HG03520 (cell line): ENCODE measurements around the gene FBXO15.

Experiments
- ATAC-seq: cut with Tn5 transposase; IDR thresholded peaks from one replicate; pipeline ENCODE4 v1.9.1; 2021; ENCODE audit warnings: mild to moderate bottlenecking, moderate library complexity; ENCODE audit not compliant: unreplicated experiment

Gene FBXO15

DNA sequence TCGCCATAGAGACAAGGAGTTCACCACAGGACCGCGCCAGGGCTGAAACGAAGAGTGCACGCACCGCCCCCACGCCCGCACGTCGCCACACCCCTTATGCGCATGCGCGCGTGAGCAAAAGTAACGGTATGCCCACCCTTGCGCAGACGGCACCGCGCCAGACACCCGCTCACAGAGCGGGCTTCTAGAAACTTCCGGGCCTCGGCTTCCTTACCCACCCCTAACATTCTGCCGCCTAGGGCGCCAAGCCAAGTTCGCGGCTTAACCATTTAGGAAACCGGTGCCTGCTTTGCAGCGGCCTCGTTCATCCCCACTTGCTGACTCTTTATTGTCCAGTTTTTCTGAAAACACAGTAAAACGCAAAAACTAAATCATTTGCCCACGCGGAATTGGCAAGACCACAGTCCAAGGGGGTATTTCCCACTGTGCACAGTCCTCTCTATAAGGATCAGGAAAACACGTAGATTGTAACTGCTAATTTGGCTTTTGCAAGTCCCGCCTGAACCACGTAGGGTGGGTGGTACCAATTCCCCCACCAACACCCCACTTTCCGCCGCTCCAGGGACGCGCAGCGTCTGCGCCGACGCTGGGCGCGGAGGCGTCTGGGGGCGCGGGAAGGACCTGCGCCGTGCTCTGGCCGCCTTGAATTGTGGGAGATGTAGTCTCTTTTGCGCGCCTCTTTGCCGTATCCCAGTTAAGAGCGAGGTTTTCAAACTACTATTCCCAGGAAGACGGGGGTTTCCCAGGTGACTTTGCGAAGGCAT lies at the start of gene FBXO15, which contains the start of gene TIMM21:
Gene FBXO15 (minus strand): TSS at position 56 of the 764 bp plus-strand sequence. CDS start 49 bp downstream, at position 7.
Gene TIMM21 (plus strand): TSS at position 745 of the 764 bp plus-strand sequence. CDS start 286 bp downstream, outside the sequence.
- ATAC-seq = peak; percentile 89

GRCh38 chr18:74196220-74197119 lies 48.8 kb upstream of the FBXO15 start:
- peak; percentile 89 for ATAC-seq

DNA sequence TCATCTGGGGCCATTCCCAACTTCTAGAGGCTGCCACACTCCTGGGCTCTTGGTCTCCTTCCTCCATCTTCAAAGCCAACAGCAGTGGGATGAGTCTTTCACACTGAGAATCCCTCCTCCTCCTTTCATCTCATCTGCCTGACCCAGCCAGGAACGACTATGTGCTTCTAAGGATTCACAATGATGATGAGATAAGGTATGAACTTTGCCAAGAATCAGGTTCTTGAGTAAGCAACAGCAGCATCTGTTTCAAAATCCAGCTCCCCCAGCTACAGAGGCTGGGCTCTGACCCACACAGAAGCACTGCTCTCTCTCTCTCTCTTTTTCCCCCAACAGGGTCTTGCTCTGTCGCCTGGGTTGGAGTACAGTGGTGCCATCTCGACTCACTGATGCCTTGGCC lies 47.1 kb upstream of the FBXO15 start:
- no peak for ATAC-seq

DNA sequence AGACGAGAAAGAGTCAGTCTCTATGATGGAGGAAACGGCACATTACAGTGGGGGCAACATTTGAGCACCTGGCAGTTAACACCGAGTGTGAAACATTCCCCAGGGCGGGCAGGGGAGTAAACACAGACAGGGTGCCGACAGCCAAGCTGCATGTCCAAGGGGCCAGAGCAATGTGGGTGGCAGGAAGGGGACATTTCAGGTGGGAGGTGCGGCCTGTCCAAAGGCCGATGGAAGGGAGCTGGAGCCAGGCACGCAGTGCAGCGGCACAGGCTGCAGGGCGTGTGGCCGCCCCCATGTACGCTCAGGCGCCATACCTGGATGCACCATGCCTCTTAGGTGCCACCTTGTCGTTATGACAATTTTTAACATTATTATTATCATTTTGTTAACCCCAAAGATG lies 43.9 kb upstream of the FBXO15 start:
- no peak for ATAC-seq

DNA sequence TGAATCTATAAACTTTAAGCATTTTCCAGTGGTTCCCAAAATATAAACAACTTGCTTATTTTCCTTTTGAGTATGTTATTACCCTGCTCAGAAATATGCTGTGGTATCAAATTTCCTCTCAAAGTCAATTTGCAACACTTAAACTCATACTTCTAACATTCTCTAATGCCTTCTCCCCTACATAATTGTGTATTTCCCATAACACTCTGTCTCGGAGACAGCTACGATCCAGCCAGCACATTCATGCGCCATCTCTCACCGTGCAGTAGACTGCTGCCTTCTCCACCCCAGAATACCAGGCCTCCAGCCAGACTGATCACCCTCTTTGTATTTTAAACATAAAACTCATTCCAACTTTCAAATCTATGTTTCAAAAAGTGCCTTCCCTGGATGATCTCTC lies 42.5 kb upstream of the FBXO15 start:
- no peak for ATAC-seq

DNA sequence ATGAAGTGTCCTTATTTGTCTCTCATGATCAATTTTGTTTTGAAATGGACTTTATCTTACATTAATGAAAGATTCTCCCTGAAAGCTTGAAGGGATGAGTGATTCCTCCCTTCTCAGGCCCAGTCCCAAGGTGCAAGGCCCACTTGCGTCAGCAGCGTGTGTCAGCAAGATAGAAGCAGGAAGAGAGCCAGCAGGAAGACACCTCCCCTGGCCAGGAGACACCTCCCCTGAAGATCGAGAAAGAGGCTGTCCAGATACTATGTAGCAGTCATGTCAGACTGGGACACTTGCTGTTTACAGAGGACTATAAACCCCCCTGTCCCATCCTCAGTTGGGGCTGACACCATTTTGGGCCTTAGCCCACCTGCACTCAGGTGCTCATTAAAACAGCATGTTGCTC lies 39.0 kb upstream of the FBXO15 start:
- ATAC-seq = no peak

DNA sequence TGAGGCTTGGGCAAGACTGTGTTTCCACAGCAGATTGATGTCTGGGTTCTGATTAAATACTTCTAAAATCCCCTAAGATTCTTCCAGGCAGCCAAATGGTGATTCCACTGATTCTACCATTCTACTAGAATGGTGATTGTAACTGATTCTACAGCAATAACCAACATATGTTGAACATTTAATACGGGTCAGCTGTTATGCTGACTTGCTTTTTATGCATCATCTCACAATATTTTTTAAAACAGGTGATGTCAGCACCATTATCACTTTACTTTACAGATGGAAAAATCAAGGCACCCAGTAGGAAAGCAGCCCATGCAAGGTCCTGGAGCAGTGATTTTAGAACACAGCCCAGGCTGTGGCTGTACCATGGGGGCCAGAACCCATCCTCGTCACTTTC lies 38.2 kb upstream of the FBXO15 start:
- no peak for ATAC-seq

DNA sequence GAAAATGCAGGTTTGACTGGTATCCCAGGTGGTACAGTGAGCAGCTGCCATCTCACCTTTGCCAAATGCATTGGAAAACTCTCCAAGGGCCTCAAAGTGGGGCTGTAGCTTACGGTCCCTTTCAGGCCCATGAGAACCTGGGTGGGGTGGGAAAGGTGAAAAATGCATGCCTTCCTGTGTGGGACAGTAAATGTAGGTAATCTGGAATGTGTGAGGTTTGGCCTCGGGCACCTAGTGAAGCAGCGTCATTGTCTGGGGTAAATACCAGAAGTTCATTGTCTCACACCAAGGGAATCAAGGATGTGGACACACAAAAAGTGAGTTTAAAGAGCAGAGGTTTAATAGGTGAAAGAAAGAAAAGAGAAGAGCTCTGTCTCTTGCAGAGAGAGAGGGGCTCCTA lies 37.2 kb upstream of the FBXO15 start:
- no peak for ATAC-seq

GRCh38 chr18:74183130-74183529 lies 35.5 kb upstream of the FBXO15 start:
- no peak for ATAC-seq

- no peak for ATAC-seq
Observed at GRCh38 chr18:74182335-74182734, 34.7 kb upstream of the FBXO15 start.

GRCh38 chr18:74179623-74180199 lies 32.1 kb upstream of the FBXO15 start:
- no peak for ATAC-seq

DNA sequence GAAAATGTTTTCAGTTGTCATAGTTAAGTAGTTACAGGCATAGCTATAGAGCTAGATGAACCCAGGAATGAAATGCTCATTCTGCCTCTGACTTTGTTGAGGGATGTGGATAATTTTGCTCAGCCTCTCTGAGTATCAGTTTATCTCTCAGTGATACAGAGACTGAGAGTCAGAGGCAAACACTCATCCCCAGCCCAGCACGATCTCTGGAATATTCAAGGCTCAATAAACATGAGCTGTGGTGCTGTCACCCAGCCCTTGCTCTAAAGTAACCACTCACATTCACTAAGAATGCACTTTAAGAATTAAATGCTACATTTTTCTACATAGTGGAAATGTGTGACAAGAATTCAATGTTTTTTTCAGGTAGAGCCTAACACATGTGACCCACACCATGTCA lies 31.2 kb upstream of the FBXO15 start:
- no peak for ATAC-seq

DNA sequence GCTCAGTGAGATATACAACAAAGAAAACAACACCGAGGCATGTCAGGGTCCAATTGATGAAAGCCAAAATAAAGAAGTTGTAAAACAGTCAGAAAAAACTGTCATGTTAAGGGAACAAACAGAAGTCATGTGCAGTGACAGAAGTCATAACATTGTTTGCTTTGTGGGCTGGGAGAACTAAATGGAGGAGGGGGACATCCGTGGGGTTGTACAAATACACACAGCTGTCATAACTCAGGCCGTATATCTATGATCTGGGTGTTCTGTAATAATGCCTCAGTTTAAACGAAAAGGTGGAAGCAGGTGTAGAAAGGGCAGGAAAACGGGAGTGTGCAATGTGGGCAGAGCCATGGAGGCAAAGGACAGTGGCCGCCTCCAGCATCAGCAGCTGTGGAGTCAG lies 28.0 kb upstream of the FBXO15 start:
- ATAC-seq = no peak

DNA sequence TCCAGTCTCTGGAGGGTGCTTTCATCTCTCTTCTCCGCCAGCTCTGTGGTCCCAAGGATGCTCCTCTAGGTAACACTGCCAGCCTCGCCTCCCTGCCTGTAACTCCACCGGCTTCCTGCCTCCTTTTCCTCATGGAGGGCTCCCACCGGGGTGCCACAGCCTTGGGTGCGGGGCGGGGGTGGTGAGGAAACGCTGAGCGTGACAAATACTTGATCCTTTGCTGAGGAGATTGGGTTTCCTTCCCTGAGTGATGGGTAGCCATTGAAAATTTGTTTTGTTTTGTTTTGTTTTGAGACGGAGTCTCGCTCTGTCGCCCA lies 25.8 kb upstream of the FBXO15 start:
- ATAC-seq = no peak

- no peak for ATAC-seq
Observed at GRCh38 chr18:74172697-74173433, 25.2 kb upstream of the FBXO15 start.

GRCh38 chr18:74171910-74172606 lies 24.4 kb upstream of the FBXO15 start:
- ATAC-seq = peak; percentile 98

GRCh38 chr18:74166386-74166785 lies 18.8 kb upstream of the FBXO15 start:
- no peak for ATAC-seq

- no peak for ATAC-seq
Observed at GRCh38 chr18:74163019-74163660, 15.5 kb upstream of the FBXO15 start.

DNA sequence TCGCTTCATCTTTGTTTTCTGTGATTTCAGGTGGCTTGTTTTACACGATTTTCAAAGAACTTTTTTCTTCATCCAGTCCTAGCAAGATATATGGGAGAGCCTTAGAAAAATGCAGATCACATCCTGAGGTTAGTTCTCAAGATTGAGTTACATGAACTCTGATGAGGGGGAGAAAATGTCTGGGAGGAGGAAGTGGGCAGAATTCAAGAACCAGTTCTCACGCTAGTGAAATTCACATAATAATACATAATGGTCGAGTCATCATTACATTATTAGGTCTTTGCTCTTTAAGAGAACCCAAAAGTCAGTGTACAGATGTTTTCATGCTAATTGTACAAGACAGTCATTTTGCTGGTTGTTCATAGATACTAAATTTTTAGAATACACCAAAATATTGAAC lies 7.6 kb upstream of the FBXO15 start:
- ATAC-seq = no peak

DNA sequence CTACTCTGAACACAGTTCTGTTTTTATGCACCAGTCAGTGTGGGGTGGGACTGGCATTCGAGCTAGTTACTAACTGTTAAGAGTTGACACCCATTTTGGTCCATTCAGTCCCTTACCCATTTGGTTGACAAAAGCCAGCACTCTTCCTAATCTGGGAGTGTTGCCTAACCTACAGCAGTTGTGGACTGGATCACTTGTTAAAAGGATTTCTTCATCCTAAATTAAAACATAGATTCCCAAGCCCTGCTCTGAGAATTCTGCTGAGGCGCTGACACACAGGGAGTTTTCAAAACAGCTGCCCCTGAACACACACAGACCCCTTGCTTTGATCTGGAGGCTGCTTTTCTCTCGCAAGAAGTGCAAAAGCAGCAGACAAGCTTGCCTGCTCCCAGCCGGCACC lies 7.1 kb upstream of the FBXO15 start:
- ATAC-seq = no peak
